OCI-LY3 (cell line): ENCODE measurements around the gene P3H2.
"Not testable (repeated sequence)": the region's sequence is repeated elsewhere in the genome, so short reads cannot be mapped to it uniquely, and the experiment has no call there.

ENCODE experiments used
- H2AFZ ChIP-seq: fragments of 200-600, 300-600 bp; shearing (Covaris generic); 2 replicates; pipeline ENCODE4 v1.6.0; 2014; ENCODE audit warnings: antibody characterized with exemption, low read depth, low read length
- H3K27ac ChIP-seq: fragments of 200-600, 300-600 bp; sonication (generic); 2 replicates; pipeline ENCODE4 v1.5.1; 2014; ENCODE audit warnings: mild to moderate bottlenecking, low read length, moderate library complexity, mixed read lengths
- H3K27me3 ChIP-seq: fragments of 200-600, 300-600 bp; sonication (generic); 2 replicates; pipeline ENCODE4 v1.6.1; 2014; ENCODE audit warnings: low read depth, low read length, mixed read lengths
- H3K36me3 ChIP-seq: fragments of 200-600, 300-600 bp; sonication (generic); replicated peaks from 2 replicates; pipeline ENCODE3; 2014; ENCODE audit warnings: low read depth, low read length, mixed read lengths
- H3K4me1 ChIP-seq: fragments of 300-600, 200-600 bp; sonication (generic); 2 replicates; pipeline ENCODE4 v1.6.1; 2014; ENCODE audit warnings: low read length, mixed read lengths
- H3K4me2 ChIP-seq: fragments of 200-600, 300-600 bp; sonication (generic); 2 replicates; pipeline ENCODE4 v1.6.1; 2014; ENCODE audit warnings: low read length, mixed read lengths
- H3K4me3 ChIP-seq: fragments of 300-600, 200-600 bp; sonication (generic); 2 replicates; pipeline ENCODE4 v1.5.1; 2014; ENCODE audit warnings: antibody characterized with exemption, mild to moderate bottlenecking, low read length, moderate library complexity
- H3K79me2 ChIP-seq: fragments of 300-600, 200-600 bp; shearing (Covaris generic); 2 replicates; pipeline ENCODE4 v1.6.1; 2014; ENCODE audit warnings: mild to moderate bottlenecking, low read length, mixed read lengths
- H3K9ac ChIP-seq: fragments of 300-600, 200-600 bp; shearing (Covaris generic); 2 replicates; pipeline ENCODE4 v1.6.0; 2014; ENCODE audit warnings: mild to moderate bottlenecking, low read length, moderate library complexity
- H3K9me3 ChIP-seq: fragments of 200-600, 300-600 bp; shearing (Covaris generic); 2 replicates; pipeline ENCODE4 v1.6.1; 2014; ENCODE audit warnings: low read length, mixed read lengths; ENCODE audit not compliant: insufficient read depth
- H4K20me1 ChIP-seq: fragments of 200-600, 300-600 bp; sonication (generic); 2 replicates; pipeline ENCODE4 v1.6.1; 2016; ENCODE audit warnings: low read length, mixed read lengths; ENCODE audit not compliant: insufficient read depth
- CTCF ChIP-seq: fragments of 200-600, 300-600 bp; sonication (generic); IDR thresholded peaks from 2 replicates; pipeline ENCODE4 v1.5.1; 2014; ENCODE audit warnings: antibody characterized with exemption, low read length, low read depth
- EZH2phosphoT487 ChIP-seq: fragments of 200-600 bp; shearing (Covaris generic); IDR thresholded peaks from 2 replicates; pipeline ENCODE4 v1.6.1; 2018; ENCODE audit warnings: antibody characterized with exemption, mixed run types, low read depth

Gene P3H2

GRCh38 chr3:190167936-190168680 is 47.4 kb upstream of the P3H2 start:
- Histone ChIP-seq H3K27me3 (no peaks in the 10 kb centered on the region), H3K36me3 (no peaks in the 10 kb centered on the region), H3K9me3 (no peaks in the 10 kb centered on the region), H3K4me2 (no peak overlapping the region), H3K4me1 (peaks cover 25% of the 10 kb centered on the region), H3K9ac (no peak overlapping the region), H4K20me1 (no peaks in the 10 kb centered on the region), H3K4me3 (no peak overlapping the region), H3K79me2 (no peaks in the 10 kb centered on the region), H3K27ac (no peak overlapping the region), H2AFZ (no peak overlapping the region)
- TF ChIP-seq CTCF (no peak), EZH2phosphoT487 (no peak)

GRCh38 chr3:190166948-190167347 is 46.3 kb upstream of the P3H2 start:
- Histone ChIP-seq H3K4me1 (peaks cover 25% of the 10 kb centered on the region), H3K79me2 (no peaks in the 10 kb centered on the region), H3K4me3 (no peak overlapping the region), H4K20me1 (no peaks in the 10 kb centered on the region), H3K4me2 (peak overlapping the region; percentile 32), H3K36me3 (no peaks in the 10 kb centered on the region), H2AFZ (no peak overlapping the region), H3K27ac (no peak overlapping the region), H3K27me3 (no peaks in the 10 kb centered on the region), H3K9me3 (no peaks in the 10 kb centered on the region), H3K9ac (no peak overlapping the region)
- TF ChIP-seq EZH2phosphoT487 (no peak), CTCF (no peak)

- Histone ChIP-seq H3K9ac (no peak overlapping the region), H3K9me3 (no peaks in the 10 kb centered on the region), H3K4me1 (peaks cover 25% of the 10 kb centered on the region), H3K27ac (no peak overlapping the region), H3K4me3 (no peak overlapping the region), H3K4me2 (no peak overlapping the region), H3K79me2 (no peaks in the 10 kb centered on the region), H3K36me3 (no peaks in the 10 kb centered on the region), H4K20me1 (no peaks in the 10 kb centered on the region), H3K27me3 (no peaks in the 10 kb centered on the region), H2AFZ (no peak overlapping the region)
- TF ChIP-seq EZH2phosphoT487 (no peak), CTCF (no peak)
Observed at GRCh38 chr3:190165253-190165652, 44.6 kb upstream of the P3H2 start.

GRCh38 chr3:190162013-190162412 is 41.3 kb upstream of the P3H2 start:
- H2AFZ ChIP-seq: not testable (repeated sequence)

More at GRCh38 chr3:190162013-190162412, 41.3 kb upstream of the P3H2 start:
- H3K27me3 ChIP-seq, H3K27ac ChIP-seq, H3K9me3 ChIP-seq, H3K79me2 ChIP-seq, H3K36me3 ChIP-seq, H3K4me3 ChIP-seq, H3K4me1 ChIP-seq, H4K20me1 ChIP-seq, H3K9ac ChIP-seq, H3K4me2 ChIP-seq: not testable (repeated sequence)
